Measurements from ENCODE around the gene SLC25A30.
A peak's percentile ranks its signal among the peaks of the same experiment; 100 is the strongest.
"Not testable (repeated sequence)": the region's sequence is repeated elsewhere in the genome, so short reads cannot be mapped to it uniquely, and the experiment has no call there.

The SLC25A30 gene

DNA sequence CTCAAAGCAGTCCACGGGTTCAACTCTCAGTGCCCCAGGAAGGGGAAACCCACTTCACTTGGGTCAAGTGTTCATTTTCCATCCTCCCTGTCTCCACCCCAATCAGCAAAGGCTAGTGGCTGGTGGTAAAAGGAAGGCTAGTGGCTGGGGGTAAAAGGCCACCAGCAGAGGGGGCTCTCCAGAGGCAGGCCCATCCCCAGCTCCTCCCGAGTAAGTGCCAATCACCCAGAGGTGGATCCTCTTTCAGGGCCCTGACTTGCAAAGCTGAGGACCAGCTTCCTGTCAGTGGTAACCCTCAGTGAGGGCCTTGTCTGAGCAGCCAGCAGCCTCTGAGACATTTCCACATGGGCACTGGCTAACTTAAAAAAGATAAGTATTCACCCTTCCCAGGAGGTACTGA is 55.2 kb downstream of the SLC25A30 start:
- DNase-seq = peak in 1 of 5 donors; percentile 33

GRCh38 chr13:45361596-45362206 is 56.5 kb downstream of the SLC25A30 start:
- no peak for DNase-seq

DNA sequence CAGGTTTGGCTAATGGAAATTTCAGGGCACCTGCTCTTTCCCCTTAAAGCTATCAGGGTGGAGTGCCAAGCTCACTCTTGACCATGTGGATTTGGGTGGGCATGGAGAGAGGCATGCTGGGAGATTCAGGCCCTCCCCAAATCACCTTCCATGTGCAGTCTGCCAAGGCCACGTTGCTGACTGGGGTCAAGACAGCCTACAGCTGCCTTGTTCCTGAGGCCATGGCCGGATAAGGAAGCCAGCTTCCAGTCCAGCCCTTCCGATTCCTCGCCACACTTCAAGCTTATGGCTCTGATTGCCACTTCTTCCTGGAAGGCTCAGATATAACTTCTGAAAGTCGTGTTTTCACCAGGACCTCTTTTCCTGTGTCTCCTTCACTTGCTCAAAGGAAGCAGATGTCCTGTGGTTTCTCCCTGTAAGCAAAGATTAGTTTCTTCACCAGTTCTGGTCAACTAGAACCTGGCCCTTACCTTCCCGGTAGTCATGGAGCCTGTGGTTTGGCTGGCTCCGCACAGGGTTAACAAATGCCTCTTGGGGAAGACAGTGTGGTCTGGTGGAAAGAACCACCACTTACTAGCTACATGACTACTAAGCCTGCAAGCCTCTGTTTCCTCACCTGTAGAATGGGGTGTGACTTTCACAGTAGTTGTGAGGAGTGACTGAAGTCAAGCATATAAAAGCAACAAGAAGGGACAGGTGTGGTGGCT is 61.1 kb downstream of the SLC25A30 start:
- DNase-seq = no peak

GRCh38 chr13:45353895-45354294 is 64.3 kb downstream of the SLC25A30 start:
- no peak for DNase-seq

- DNase-seq = no peak
Observed at GRCh38 chr13:45352031-45352430, 66.1 kb downstream of the SLC25A30 start.

GRCh38 chr13:45350152-45350551 is 68.0 kb downstream of the SLC25A30 start:
- DNase-seq = no peak

DNA sequence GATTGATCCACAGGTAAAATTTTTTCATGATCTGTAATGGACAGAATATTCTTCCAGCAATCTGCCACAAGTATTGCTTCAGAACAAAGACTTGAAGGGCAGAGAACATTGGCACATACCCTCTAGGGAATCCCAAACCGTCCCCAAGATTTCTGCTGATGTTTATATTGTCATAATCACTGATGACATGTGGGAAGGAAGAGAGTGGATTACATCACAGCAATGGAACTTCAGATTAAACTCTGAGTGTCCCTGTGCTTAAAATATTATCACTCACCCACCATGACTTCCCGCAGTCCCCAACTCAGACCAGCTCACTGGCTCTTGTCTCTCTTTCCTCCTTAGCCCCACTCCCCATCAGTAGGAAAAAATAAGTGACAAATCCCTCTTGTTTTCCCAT is 68.7 kb downstream of the SLC25A30 start:
- no peak for DNase-seq

DNA sequence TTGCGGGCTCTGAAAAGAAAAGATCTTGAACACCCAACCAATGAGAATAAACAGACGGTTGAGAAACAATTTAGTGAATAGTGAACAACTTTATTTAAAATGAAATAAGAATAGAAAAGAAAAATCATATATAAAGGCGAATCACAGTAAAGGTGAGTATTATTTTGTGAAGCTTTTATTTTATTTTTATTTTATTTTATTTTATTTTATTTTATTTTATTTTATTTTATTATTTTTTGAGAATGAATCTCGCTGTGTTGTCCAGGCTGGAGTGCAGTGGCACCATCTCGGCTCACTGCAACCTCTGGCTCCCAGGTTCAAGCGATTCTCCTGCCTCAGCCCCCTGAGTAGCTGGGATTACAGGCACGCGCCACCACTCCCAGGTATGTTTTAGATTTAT is 74.1 kb downstream of the SLC25A30 start:
- DNase-seq = not testable (repeated sequence)

All from T-helper 1 cell (primary cell).